K562 (cell line): ENCODE measurements around the gene MN1. TPM values are rescaled to one million over a fixed set of nuclear protein-coding genes. Genes with fewer than 3 reads are reported as not detected.

Experiments
- ATF7 ChIP-seq: fragments of 450-650 bp; IDR thresholded peaks from 2 replicates; pipeline ENCODE4 v1.7.1; 2014; ENCODE audit warnings: mild to moderate bottlenecking, moderate library complexity
- CAMTA2 ChIP-seq: fragments of 250-450 bp; sonication (Bioruptor Pico); conservative IDR thresholded peaks from 2 replicates; pipeline ENCODE4 v1.5.1; 2022
- FOXA3 ChIP-seq, 2 experiments: fragments of 450-650 bp in 1 of 2; sonication (generic) in 1 of 2; formaldehyde crosslinking; IDR thresholded peaks in 1 of 2; conservative IDR thresholded peaks in 1 of 2; 2 replicates each; pipeline versions ENCODE4 v1.4.0 to v1.8.0; 2020 to 2022; ENCODE audit warnings: mild to moderate bottlenecking in 2 of 2, missing genetic modification reagents in 1 of 2
- HDAC6 ChIP-seq: IDR thresholded peaks from 2 replicates; pipeline ENCODE4 v1.6.1; 2012; ENCODE audit warnings: low read depth, mild to moderate bottlenecking, control low read depth, inconsistent platforms, low read length, moderate library complexity
- RBM15 ChIP-seq: fragments of 200-400 bp; formaldehyde crosslinking; IDR thresholded peaks from 2 replicates; pipeline ENCODE4 v1.6.1; 2018; ENCODE audit warnings: mild to moderate bottlenecking, low read length, moderate library complexity; ENCODE audit not compliant: insufficient read depth
- ZBTB11 ChIP-seq, 3 experiments: fragments of 200-800 bp in 1 of 3; fragments of 250-450 bp in 1 of 3; fragments of 450-650 bp in 1 of 3; sonication (Bioruptor Pico) in 1 of 3; sonication (Bioruptor generic) in 1 of 3; formaldehyde crosslinking in 1 of 3; IDR thresholded peaks; 2 replicates each; pipeline versions ENCODE4 v1.6.1 to v1.8.0; 2016 to 2022; ENCODE audit warnings: mild to moderate bottlenecking in 2 of 3, missing genetic modification characterization in 2 of 3, missing compliant biosample characterization in 1 of 3, moderate library complexity in 1 of 3
- ZNF695 ChIP-seq: fragments of 450-650 bp; formaldehyde crosslinking; IDR thresholded peaks from 2 replicates; pipeline ENCODE4 v1.4.0; 2020; ENCODE audit warnings: mild to moderate bottlenecking, moderate library complexity
- ZNF79 ChIP-seq: fragments of 250-450 bp; sonication (Bioruptor Pico); IDR thresholded peaks from 2 replicates; pipeline ENCODE4 v1.4.0; 2020; ENCODE audit warnings: low read depth, mild to moderate bottlenecking, moderate library complexity
- polyA plus RNA-seq, 8 experiments: library from polyadenylated mRNA; depleted of rRNA in 4 of 8; stranded (reverse) in 5 of 8; unstranded in 3 of 8; fragments of >200 nt; fragmentation: Nextera tagmentation in 2 of 8; fragmentation: Illumina TruSeq in 1 of 8; extraction: Ambion mirVana in 2 of 8; extraction: Trizol in 1 of 8; gene quantifications; 2 replicates each; pipeline versions ENCODE4 v1.2.1 to v1.2.3, GENCODE V29; 2011 to 2014; ENCODE audit warnings: inconsistent platforms in 1 of 8, missing spikeins in 1 of 8
- total RNA-seq, 7 experiments: library from RNA; depleted of rRNA in 6 of 7; stranded (reverse); fragments of >200 nt in 6 of 7; fragmentation: Illumina TruSeq in 2 of 7; extraction: Trizol in 2 of 7; gene quantifications; 2 replicates each; pipeline versions ENCODE4 v1.2.1 to v1.2.3, GENCODE V29; 2011 to 2021; ENCODE audit warnings: low replicate concordance in 1 of 7
- TF ChIP-seq, protein P1 (sequence below): fragments of 450-650 bp; formaldehyde crosslinking; IDR thresholded peaks from 2 replicates; pipeline ENCODE4 v1.4.0; 2020; ENCODE audit warnings: mild to moderate bottlenecking, mixed read lengths
- TF ChIP-seq, protein P2 (sequence below): fragments of 450-650 bp; IDR thresholded peaks from 2 replicates; pipeline ENCODE4 v1.6.1; 2018; ENCODE audit not compliant: partially characterized antibody

MN1 gene
- total and polyA plus RNA-seq, 9 of the 15 experiments (the other 6 are each of a cell fraction or from before 2014, with no cell fraction given): under 0.01 to 0.05 (median 0.03) TPM; not detected in 5

GRCh38 chr22:27719535-27720227 lies 81.9 kb downstream of the MN1 start (continued):
- TF ChIP-seq ZBTB11 (CRISPR knock-in tag; IDR thresholded peaks at IDR 0.05) (peak in 1 of 3 experiments; percentile 37; a peak in 1 of 6 replicates), FOXA3 (CRISPR knock-in tag; conservative IDR thresholded peaks at IDR 0.05 in 1 of 2, IDR thresholded peaks at IDR 0.05 in 1 of 2) (no peak), CAMTA2 (CRISPR knock-in tag) (no peak), ZNF695 (CRISPR knock-in tag) (no peak), RBM15 (no peak), ZNF79 (CRISPR knock-in tag) (no peak), ATF7 (peak; percentile 46; the same call in 1 of the 2 replicates), HDAC6 (no peak)
- TF ChIP-seq, protein P1, sequence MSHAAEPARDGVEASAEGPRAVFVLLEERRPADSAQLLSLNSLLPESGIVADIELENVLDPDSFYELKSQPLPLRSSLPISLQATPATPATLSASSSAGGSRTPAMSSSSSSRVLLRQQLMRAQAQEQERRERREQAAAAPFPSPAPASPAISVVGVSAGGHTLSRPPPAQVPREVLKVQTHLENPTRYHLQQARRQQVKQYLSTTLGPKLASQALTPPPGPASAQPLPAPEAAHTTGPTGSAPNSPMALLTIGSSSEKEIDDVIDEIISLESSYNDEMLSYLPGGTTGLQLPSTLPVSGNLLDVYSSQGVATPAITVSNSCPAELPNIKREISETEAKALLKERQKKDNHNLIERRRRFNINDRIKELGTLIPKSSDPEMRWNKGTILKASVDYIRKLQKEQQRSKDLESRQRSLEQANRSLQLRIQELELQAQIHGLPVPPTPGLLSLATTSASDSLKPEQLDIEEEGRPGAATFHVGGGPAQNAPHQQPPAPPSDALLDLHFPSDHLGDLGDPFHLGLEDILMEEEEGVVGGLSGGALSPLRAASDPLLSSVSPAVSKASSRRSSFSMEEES (CRISPR knock-in tag): peak; percentile 44
- TF ChIP-seq, protein P2, sequence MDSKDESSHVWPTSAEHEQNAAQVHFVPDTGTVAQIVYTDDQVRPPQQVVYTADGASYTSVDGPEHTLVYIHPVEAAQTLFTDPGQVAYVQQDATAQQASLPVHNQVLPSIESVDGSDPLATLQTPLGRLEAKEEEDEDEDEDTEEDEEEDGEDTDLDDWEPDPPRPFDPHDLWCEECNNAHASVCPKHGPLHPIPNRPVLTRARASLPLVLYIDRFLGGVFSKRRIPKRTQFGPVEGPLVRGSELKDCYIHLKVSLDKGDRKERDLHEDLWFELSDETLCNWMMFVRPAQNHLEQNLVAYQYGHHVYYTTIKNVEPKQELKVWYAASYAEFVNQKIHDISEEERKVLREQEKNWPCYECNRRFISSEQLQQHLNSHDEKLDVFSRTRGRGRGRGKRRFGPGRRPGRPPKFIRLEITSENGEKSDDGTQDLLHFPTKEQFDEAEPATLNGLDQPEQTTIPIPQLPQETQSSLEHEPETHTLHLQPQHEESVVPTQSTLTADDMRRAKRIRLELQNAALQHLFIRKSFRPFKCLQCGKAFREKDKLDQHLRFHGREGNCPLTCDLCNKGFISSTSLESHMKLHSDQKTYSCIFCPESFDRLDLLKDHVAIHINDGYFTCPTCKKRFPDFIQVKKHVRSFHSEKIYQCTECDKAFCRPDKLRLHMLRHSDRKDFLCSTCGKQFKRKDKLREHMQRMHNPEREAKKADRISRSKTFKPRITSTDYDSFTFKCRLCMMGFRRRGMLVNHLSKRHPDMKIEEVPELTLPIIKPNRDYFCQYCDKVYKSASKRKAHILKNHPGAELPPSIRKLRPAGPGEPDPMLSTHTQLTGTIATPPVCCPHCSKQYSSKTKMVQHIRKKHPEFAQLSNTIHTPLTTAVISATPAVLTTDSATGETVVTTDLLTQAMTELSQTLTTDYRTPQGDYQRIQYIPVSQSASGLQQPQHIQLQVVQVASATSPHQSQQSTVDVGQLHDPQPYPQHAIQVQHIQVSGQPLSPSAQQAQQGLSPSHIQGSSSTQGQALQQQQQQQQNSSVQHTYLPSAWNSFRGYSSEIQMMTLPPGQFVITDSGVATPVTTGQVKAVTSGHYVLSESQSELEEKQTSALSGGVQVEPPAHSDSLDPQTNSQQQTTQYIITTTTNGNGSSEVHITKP: peak; percentile 10
